ENCODE measurements around the gene PPP3R2.
A peak's percentile ranks its signal among the peaks of the same experiment; 100 is the strongest.
"Not testable (repeated sequence)": the region's sequence is repeated elsewhere in the genome, so short reads cannot be mapped to it uniquely, and the experiment has no call there.

Gene PPP3R2, protein sequence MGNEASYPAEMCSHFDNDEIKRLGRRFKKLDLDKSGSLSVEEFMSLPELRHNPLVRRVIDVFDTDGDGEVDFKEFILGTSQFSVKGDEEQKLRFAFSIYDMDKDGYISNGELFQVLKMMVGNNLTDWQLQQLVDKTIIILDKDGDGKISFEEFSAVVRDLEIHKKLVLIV

DNA sequence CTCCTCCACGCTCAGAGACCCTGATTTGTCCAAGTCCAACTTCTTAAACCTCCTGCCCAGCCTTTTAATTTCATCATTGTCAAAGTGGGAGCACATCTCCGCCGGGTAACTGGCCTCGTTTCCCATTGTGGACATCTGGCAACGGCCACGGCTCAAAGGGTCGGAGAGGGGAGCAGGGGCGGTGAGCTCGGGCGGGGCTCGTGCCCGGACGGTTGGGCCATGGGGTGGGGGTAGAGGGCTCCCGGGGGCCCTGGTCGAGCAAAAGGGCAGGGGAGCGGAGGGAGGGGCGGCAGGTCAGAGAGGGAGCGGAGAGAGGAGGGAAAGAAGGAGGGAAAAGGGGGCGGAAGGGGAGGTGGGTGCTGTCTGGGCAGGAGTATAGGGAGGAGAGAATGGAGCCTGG, at the start of gene PPP3R2:
Gene PPP3R2 (minus strand): TSS at position 174 of the 400 bp plus-strand sequence. CDS start 48 bp downstream, at position 126.
- DNase-seq: no peak

DNA sequence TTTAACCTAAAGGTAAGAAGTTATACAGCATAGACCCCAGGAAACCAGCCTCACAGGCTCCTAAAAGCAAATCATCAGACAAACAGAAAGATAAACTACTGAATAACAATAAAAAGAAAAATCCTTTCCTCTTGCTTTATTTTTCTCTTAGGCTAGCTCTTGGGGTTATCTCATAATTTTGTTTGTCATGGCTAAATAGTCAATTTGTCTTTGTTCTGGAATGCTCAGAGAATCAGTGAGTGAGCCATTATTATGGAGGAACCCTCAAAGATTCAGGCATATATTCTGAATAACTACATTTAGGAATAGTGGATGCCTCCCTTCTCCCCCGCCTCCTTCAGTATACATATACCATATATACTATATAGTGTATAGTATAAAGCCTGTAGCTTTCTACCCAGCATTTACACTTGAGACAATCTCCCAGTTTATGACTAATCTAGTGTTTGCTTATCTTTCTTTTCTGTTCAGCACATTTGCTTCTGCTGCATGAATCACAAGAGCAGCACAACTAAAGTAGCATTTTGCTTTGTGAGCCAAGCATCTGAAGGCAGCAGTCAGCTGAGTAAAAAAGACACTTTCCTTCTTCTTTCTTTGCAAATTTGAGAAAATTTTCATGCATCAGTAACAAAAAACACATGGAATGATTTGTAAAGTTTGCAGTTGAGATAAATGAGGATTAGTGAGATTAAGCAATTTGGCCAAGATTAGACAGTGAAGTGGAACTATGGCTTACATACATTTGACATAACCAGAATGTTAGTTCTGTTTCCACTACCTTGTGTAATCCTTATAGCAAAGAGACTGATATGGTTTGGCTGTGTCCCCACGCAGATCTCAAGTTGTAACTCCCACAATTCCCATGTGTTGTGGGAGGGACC, 45.3 kb upstream of the PPP3R2 start:
- DNase-seq: no peak

DNA sequence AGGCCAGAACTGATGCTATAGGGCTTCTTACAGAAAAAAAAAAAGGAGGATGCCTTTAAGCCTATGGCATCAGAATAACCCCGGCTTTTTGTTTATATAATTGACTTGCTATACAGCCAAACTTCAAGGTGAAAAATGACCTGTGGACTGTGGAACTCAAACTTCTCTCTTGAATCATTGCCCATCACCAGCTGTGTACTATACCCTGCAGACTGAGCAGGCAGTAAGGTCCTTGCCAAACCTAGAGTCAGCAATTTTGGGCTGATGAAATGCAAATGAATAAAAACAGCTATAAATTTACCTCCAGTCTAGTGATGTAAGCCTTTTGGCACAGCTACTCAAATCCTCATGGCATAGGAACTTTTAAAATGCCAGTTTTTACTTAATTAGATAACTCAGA, 44.5 kb upstream of the PPP3R2 start:
- peak; percentile 83 for DNase-seq

DNA sequence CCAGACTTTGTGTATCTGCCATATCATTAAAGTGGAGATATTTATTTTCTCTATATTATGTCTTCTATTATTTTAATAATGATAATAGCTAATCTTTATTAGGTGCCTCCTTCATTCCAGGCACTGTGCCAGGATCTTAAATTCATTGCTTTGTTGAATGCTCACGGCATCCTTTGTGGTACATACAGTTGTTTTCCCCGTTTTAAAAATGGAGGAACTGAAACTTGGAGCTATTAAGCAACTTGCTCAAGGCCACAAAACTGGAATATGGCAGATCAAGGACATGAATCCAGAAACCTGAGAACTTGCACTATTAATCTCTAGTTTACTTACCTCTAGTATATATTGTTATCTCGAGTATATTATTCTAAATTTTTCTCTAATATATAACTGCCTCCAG, 41.5 kb upstream of the PPP3R2 start:
- DNase-seq: no peak

DNA sequence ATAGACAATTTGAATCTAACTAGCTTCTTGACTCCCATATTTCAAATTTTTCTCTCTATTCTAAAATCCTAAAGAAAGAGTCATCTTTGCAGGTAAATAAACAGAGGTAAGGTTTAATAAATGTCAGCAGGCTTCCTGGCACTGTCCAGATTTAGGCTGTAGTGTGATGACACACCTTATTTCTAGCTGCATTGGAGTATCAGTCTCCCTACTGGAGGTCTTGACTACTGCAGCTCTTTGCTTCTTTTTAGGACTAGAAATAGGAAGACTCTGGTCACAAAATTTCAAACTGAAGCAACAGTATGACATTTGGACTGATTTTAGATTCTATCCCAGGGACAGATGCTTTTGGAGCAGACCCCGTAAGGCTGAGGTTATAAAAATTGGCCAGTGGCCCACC, 40.7 kb upstream of the PPP3R2 start:
- DNase-seq: no peak

DNA sequence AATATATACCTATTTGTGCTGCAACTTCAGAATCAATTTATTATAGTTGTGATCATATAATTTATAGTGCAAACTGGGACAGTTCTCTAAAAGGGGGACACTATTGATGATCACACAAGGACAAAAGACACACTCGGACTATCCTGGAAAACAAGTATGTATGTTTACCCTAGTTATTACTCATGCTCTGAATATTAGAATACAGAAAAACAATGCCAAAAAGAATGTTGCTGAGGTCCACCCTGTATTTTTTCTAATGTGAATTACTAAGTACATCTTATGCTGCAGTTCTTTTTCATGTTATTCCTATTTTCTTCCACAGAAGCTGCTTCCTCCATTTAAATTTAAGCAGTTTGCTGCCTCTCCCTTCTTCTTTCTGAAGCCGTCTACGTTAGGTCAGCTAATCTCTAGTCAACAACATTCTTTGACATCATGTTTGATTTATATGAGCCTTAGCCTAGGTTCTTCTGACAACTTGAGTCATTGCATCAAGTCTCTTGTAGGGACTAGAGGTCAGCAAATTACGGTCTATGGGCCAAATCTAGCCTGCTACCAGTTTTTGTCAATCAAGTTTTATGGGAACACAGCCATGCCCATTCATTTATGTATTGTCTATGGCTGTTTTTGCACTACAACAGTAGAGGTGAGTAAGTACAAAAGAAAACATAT, 40.1 kb upstream of the PPP3R2 start:
- no peak for DNase-seq

DNA sequence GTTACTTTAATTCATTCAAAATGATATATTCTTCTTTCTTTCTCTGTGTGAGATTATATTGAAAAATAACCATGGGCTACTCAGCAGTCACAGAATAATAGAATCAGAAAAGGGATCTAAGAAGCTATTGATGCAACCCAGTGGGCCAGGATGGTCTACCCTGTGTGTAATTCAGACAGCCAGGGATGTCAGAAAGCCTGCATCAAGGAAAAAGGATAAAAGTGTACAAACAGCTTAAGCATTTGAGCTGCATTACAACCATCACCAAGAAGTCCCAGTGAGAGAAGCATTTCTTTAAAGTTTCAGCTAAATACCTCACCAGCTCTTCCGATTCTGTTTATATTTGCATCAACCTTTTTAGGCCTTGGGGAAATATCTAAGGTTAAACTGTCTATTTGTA, 37.8 kb upstream of the PPP3R2 start:
- DNase-seq: no peak

DNA sequence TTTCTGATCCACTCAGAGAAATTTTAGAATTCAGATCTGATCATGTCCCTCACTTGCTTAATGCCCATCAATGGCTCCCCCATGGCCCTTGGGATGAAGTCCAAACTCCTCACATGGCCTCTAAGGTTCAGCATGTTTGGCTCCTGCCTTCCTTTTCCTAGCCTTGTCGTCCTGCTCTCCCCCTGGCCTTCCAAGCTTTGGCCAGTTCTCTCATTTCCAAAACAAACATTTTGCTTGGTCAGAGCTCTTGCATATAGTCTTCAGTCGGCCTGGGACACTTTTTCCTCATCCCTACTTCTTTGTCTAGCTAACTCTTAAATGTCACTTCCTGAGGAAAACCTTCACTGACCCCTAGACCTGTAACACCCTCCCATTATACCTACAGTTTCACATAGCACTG, 37.1 kb upstream of the PPP3R2 start:
- DNase-seq: no peak

DNA sequence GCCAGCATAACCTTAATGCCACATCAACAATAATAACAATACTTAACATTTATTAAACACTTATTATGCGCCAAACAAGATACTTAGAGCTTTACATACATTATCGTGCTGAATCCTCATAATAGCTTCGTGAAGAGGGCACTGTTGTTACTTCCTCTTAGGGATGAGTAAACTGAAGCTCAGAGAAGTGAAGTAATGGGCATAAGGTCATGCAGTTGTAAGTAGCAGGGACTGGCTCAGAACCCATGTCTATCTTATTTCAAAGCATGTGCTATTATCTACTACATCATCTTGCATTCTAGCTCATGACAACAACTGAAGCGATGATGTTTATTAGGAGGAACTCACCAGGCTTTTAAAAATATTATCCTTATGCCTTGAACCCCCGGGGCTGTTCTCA, 34.9 kb upstream of the PPP3R2 start:
- DNase-seq: no peak

DNA sequence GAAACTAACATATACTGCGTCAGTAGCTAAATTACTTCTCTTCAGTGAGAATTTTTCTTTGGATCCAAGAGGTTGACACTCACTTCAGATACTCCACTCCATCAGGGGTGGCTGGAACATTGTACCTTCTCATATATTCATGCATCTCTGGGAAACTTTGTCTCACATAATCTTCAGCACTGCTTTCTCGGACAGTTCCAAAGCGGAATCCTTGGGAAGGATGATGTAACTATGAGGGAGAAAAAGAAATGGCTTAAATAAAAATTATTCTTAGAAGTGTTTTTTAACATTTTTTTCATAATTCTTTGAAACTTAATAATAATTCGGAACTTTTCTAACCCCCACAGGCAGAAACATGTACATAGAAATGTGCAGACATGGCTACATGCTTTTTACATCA, 33.4 kb upstream of the PPP3R2 start:
- DNase-seq: no peak

DNA sequence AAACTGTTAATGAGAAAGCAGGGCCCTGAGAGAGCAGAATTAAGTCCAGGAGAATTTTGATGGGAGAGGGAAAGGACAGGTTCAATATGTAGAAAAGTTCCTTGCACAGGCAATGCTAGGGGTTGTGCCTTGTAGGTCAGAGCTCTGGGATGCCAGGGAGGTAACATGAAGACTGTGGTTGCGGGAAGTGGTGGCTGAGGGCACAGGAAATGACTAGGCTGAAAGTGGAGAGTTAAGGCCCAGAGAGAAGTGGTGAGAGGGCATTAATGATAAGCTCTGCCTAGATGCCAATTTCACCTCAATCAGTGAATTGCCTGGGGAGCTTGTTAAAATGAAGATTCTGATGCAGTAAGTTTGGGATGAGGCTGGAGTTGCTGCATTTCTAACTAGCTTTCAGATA, 31.5 kb upstream of the PPP3R2 start:
- no peak for DNase-seq

DNA sequence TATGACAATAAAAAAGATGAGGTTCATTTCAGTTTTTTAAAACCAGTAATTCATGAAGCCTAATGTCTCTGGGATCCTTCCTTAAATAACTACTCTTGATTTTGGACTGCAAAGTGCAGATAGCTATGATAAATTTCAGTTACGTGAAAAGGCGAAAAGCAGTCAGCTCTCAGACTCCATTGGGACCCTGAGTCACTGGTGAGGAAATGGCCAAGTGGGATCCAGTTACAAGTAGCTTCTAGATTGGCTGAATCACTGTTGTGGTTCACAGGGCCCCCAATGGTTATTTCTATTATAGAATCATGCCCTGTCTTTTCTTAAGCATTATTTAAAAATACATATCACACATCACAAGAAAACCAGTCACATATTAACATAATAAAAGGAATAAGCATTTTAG, 31.1 kb upstream of the PPP3R2 start:
- no peak for DNase-seq

DNA sequence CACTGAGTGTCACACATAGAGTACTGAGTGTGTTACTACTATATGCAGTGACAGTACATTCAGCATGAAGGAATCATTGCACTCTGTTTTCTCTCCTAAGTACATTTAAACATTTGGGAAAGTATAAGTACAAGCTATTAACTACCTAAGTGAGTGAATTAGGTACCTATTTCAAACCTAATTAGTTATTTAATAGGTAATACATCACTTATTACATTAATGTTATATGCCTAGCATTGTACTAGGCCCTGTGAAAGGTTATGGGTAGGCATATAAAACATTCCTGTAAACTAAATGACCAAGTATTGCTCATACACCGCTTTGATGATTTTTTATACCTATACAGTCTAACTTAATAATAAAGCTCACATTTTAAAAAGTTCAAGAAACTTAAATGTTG, 25.7 kb upstream of the PPP3R2 start:
- no peak for DNase-seq

DNA sequence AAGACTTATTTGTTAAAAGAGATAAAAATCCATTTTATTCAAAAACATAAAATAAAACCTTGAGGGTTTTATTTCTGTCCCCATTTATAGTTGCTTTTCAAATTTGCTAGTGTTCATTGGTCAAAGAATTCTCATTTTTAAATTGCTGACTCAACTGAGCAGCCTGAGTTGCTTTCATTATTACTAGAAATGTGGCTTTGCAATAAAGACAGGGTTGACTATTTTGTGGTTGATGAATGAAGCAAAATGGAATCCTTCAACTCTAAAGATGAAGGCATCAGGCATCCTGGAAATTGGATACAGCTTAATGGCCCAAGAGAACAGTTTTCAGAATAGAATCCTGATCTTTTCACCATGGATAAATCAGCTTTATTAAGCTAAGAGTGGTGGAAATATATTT, 23.9 kb upstream of the PPP3R2 start:
- no peak for DNase-seq

DNA sequence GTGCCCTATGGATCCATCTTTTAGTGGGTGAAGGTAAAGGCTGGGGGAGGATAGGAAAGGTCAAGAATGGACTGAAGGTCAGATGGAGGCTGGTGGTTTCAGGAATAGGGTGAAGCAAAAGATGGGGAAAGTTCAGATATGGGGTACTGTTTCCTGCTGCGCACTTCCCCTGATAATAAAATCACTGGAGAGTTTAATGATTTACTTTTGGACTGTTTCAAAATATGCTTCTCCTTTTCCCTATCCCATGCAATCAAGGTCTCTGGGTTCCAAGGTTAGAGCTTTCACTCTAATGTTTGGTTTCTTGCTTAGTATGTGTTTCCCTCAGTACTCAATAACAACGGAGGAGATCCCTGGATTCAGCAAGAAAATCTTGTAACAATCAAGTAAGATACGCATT, 10.8 kb upstream of the PPP3R2 start:
- DNase-seq: no peak

DNA sequence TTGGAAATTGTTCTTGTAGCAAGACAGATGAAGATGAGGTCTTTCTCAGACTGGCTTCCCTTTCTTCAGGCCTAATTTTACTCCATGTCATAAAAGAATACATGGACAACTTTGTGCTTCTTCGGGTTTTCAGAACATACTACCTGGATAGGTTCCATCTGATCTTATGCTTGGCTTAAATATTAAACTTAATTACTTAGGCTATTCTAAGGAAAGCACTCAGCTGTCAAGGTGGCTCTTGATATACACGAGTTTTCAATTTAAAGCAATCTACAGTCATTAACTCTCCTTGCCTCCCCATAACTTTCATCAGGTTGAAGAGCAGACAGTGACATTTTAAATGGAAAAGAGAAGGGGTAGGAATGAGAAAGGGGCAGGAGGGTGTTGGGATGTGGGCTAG, 9.5 kb upstream of the PPP3R2 start:
- DNase-seq: no peak

DNA sequence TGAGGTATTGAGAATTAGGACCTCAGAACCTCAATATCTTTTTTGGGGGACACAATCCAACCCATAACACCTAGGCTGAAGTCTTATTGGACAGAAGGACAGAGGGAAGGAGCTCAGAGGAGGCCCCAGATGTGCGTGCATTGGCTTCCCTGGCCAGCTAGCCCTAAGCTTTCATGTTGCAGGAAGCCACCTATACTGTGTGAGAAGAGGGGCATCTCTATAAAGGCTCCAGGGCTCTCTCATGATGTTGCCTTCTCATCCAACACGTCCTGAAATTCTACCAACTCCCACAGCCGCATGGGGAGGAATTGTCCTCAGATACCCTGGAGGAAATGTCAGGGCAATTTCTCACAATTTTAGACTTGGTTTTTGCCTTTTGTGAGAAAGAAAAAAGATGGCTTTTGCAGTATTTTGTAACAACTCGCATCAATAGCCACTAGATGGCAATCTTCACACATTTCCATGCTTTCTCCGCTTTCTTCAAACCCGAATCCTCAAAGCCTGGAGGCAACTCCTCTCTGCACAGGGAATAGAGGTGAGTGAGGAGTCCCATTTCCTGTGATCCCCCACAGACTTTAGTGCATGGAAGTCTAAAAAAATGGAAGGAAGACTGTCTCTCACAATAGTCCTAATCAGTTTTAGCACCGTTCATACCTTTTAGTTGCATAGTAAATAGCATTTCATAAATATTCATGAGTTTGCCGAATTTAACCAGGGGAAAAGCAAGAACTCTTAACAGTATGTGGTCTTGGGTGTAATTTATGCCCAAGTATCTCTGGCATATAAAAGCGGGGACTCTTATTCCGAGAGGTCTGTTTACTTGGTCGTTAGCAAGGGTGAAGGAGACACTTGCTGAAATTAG, 7.4 kb upstream of the PPP3R2 start:
- peak; percentile 14 for DNase-seq

DNA sequence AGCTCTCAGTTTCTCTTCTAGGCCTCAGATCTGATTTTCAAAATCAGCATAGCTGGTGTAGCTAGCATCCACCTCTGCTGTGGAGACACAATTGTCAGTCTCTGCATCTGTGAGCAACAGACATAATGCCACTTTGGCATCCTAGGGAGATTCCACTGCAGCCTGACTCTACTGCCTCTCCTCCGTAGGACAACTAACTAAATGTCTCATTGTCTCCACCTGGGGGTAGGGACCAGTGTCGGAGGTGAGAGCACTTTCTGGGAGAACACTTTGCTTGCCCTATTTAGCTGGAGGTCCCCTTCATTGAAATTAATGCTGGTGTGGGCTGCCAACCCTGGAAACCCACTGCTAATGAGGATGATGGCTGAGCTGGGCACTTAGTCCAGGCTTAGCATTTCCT, 1.4 kb downstream of the PPP3R2 start:
- no peak for DNase-seq

DNA sequence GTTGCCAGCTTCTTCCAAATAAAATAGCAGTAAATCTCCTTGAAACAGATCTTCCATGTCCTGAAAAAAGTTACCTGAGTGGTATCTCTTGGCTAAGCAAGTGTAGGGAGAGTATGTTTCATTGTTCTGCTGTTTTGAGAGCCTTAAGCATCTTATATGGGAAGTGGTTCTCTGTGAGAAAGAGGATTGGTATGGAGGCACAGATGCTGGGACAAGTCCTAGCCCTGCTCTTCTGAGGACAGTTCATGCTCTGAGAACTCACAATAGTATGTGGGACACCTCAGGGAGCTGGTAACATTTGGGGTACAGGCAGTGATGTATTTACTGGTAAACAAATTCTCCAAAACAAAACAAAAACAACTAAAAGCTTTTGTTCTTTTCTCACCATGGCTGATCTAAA, 2.0 kb downstream of the PPP3R2 start:
- DNase-seq: no peak

DNA sequence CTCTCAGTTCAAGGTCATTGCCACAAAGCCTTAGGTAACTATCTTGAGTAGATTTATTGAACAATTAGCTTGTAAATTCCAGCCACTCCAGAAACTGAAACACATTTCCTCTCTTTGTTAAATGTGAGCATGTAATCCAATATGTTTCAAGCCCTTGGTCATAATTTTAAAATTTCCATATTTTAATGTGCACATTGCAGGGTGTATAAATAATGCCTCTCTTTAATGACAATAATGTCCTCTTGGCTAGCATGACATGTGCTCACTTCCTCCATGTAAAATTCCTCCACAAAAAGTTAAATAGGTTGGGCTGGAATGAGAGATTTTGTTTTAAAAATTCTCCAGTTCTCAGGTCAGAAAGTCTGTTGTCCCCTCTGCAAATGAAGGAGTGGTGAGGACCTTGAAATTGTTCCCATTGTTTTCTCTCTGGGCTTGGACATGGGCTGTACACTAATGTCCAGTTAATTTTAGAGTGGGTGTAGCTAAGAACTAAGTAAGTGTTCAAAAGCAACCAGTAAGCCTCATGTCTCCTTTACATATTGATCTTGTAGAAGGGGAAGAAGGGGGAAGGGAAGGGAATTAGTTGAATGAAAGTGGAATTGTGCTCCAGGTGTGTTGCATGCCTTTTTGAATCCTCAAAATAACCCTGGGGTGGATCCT, 2.9 kb downstream of the PPP3R2 start:
- DNase-seq: no peak

DNA sequence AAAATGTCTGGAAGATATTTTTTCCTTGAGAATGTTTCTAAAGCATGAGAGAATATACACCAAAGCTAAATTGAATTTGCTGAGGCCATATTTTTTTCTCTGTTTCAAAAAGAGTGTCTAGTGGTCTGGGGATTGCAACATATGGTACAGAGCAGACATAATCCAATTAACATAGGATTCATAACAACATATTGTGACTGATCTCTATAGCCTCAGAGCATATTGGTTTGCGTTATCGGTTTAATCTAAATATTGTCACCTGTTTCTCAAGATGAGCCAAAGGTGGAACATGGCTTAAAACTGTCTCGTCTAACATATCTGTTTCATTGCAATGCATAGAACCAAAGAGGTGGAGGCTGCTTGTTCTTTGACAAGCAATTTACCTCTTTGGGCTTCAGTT, 3.9 kb downstream of the PPP3R2 start:
- DNase-seq: no peak

DNA sequence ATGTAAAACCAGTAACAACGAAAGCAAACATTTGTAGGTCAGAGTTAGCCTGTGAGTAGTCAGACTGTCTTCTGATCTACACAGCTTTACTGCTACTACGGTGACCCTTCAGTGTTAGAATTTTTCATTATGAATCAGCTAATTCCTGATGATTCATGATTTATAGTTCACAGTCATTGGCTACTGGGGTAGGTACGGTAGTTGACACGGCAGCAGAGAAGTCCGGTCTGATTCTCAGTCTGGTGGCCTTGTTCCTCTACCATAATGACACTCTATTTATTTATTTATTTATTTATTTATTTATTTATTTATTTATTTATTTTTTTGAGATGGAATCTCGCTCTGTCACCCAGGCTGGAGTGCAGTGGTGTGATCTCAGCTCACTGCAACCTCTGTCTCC, 4.7 kb downstream of the PPP3R2 start:
- not testable (repeated sequence) for DNase-seq
